GM12864 (cell line): ENCODE results near the gene EIF4G3.

Experiments
- DNase-seq: peaks from one replicate; pipeline ENCODE4 v3.0.0-alpha.2; 2011; ENCODE audit warnings: low read depth
- H3K4me3 ChIP-seq: 2 replicates; pipeline ENCODE4 v1.5.1; 2011; ENCODE audit warnings: mild to moderate bottlenecking, low read depth, low read length, control low read depth
- CTCF ChIP-seq: IDR thresholded peaks from 2 replicates; pipeline ENCODE4 v1.5.1; 2011; ENCODE audit warnings: low read depth, mild to moderate bottlenecking, moderate library complexity, low read length, control low read depth, inconsistent platforms; ENCODE audit errors: missing control alignments

Gene EIF4G3

GRCh38 chr1:21129407-21129806 is 47.3 kb downstream of the EIF4G3 start:
- no peak for TF ChIP-seq CTCF
- H3K4me3 ChIP-seq: no peak overlapping the region
- DNase-seq: peak; percentile 5

- H3K4me3 ChIP-seq: no peak overlapping the region
- no peak for DNase-seq
- TF ChIP-seq CTCF: no peak
Observed at GRCh38 chr1:21126324-21126723, 50.4 kb downstream of the EIF4G3 start.

GRCh38 chr1:21124846-21125245 is 51.9 kb downstream of the EIF4G3 start:
- no peak for TF ChIP-seq CTCF
- no peak for DNase-seq
- no peak overlapping the region for H3K4me3 ChIP-seq

GRCh38 chr1:21123287-21123948 is 53.3 kb downstream of the EIF4G3 start:
- no peak for DNase-seq
- no peak for TF ChIP-seq CTCF
- no peak overlapping the region for H3K4me3 ChIP-seq

- no peak for DNase-seq
- TF ChIP-seq CTCF: no peak
- no peak overlapping the region for H3K4me3 ChIP-seq
Observed at GRCh38 chr1:21121764-21122471, 54.8 kb downstream of the EIF4G3 start.

- DNase-seq: no peak
- no peak overlapping the region for H3K4me3 ChIP-seq
- no peak for TF ChIP-seq CTCF
Observed at GRCh38 chr1:21118167-21118566, 58.5 kb downstream of the EIF4G3 start.

GRCh38 chr1:21117597-21118001 is 59.1 kb downstream of the EIF4G3 start:
- TF ChIP-seq CTCF: no peak
- H3K4me3 ChIP-seq: no peak overlapping the region
- DNase-seq: no peak
